Brain microvascular endothelial cell (primary cell): ENCODE results near the gene BRCA2.

Experiments
- DNase-seq: peaks from one replicate; pipeline ENCODE4 v3.0.0-alpha.2; 2020
- H3K27ac ChIP-seq: fragments of 250-450 bp; sonication (Bioruptor Pico); 2 replicates; pipeline ENCODE4 v1.5.1; 2020; ENCODE audit warnings: mild to moderate bottlenecking, moderate library complexity
- H3K27me3 ChIP-seq: fragments of 250-450 bp; sonication (Bioruptor Pico); replicated peaks from 2 replicates; pipeline ENCODE4 v1.5.1; 2020; ENCODE audit warnings: mild to moderate bottlenecking
- H3K36me3 ChIP-seq: fragments of 250-450 bp; sonication (Bioruptor Pico); replicated peaks from 2 replicates; pipeline ENCODE4 v1.5.1; 2020; ENCODE audit warnings: mild to moderate bottlenecking
- H3K4me3 ChIP-seq: 2 replicates; pipeline ENCODE4 v1.5.1; 2011; ENCODE audit warnings: low read depth, mild to moderate bottlenecking, control low read depth, low read length, moderate library complexity
- CTCF ChIP-seq: IDR thresholded peaks from 2 replicates; pipeline ENCODE4 v1.5.1; 2011; ENCODE audit warnings: low read depth, mild to moderate bottlenecking, moderate library complexity, low read length, control low read depth, inconsistent platforms; ENCODE audit errors: missing control alignments
- in situ Hi-C: cut with HindIII; loops from 2 replicates; pipeline ENCODE4 v1.10.0; 2017; ENCODE audit warnings: low sequenced_read_pairs, low pct_ligation_motif_present

Gene BRCA2

GRCh38 chr13:32311188-32311897 is 4.0 kb upstream of the BRCA2 start:
- Histone ChIP-seq H3K27me3 (no peaks in the 10 kb centered on the region), H3K4me3 (no peak overlapping the region), H3K27ac (no peak overlapping the region), H3K36me3 (no peaks in the 10 kb centered on the region)
- no peak for TF ChIP-seq CTCF
- DNase-seq: no peak
- in situ Hi-C loops: no loop called here

GRCh38 chr13:32314271-32315237 is 754 bp upstream of the BRCA2 start:
- Histone ChIP-seq H3K4me3 (peak overlapping the region; percentile 79), H3K27me3 (no peaks in the 10 kb centered on the region), H3K36me3 (no peaks in the 10 kb centered on the region), H3K27ac (peak overlapping the region; percentile 83)
- DNase-seq: peak; percentile 34
- TF ChIP-seq CTCF: no peak
- in situ Hi-C loops: no loop called here

GRCh38 chr13:32316028-32316339 is 676 bp downstream of the BRCA2 start:
- no peaks in the 10 kb centered on the region for H3K36me3 ChIP-seq
- peak overlapping the region; percentile 79 for H3K4me3 ChIP-seq
- in situ Hi-C loops: no loop called here
- TF ChIP-seq CTCF: no peak
- no peak for DNase-seq
- peak overlapping the region; percentile 83 for H3K27ac ChIP-seq
- no peaks in the 10 kb centered on the region for H3K27me3 ChIP-seq

GRCh38 chr13:32316501-32316900 is 1.2 kb downstream of the BRCA2 start:
- Histone ChIP-seq H3K36me3 (no peaks in the 10 kb centered on the region), H3K27ac (peak overlapping the region; percentile 83), H3K27me3 (no peaks in the 10 kb centered on the region), H3K4me3 (peak overlapping the region; percentile 79)
- TF ChIP-seq CTCF: no peak
- in situ Hi-C loops: no loop called here
- no peak for DNase-seq

- Histone ChIP-seq H3K4me3 (no peak overlapping the region), H3K27ac (no peak overlapping the region), H3K36me3 (no peaks in the 10 kb centered on the region), H3K27me3 (no peaks in the 10 kb centered on the region)
- no peak for TF ChIP-seq CTCF
- no peak for DNase-seq
- in situ Hi-C loops: no loop called here
Observed at GRCh38 chr13:32317716-32318465, 2.6 kb downstream of the BRCA2 start.
